Activated CD4-positive, alpha-beta T cell treated with anti-CD3 and anti-CD28 coated beads for 36 hours (primary cell): ENCODE results near the gene SEMA4C. TPM values are rescaled to one million over a fixed set of nuclear protein-coding genes. Genes with fewer than 3 reads are reported as not detected.

Experiments
- ATAC-seq: fragments of 200-7000 bp; cut with Tn5 transposase; one replicate; pipeline ENCODE4 v1.10.0; 2021; ENCODE audit warnings: mild to moderate bottlenecking, moderate library complexity
- CTCF ChIA-PET: fragments of 350-600 bp; sonication (Branson Sonifier 250); formaldehyde crosslinking; loops from one replicate; lab custom pipeline; 2021; ENCODE audit warnings: antibody characterized with exemption; lab: Charles Lee
- POLR2A ChIA-PET: fragments of 350-600 bp; sonication (Branson Sonifier 250); formaldehyde crosslinking; loops from one replicate; lab custom pipeline; 2021; ENCODE audit warnings: antibody characterized with exemption, inconsistent platforms; lab: Charles Lee
- DNase-seq: peaks from one replicate; pipeline ENCODE4 v3.0.0-alpha.2; 2020
- H3K27ac Mint-ChIP-seq: one replicate; pipeline ENCODE4 v1.8.0; 2021; ENCODE audit warnings: mixed read lengths
- H3K27me3 Mint-ChIP-seq: one replicate; pipeline ENCODE4 v1.8.0; 2021; ENCODE audit warnings: mixed read lengths
- H3K36me3 Mint-ChIP-seq: one replicate; pipeline ENCODE4 v1.8.0; 2021; ENCODE audit warnings: low read depth, mixed read lengths
- H3K4me1 Mint-ChIP-seq: one replicate; pipeline ENCODE4 v1.8.0; 2021; ENCODE audit warnings: mixed read lengths
- H3K4me3 Mint-ChIP-seq: one replicate; pipeline ENCODE4 v1.8.0; 2021; ENCODE audit warnings: mild to moderate bottlenecking, moderate library complexity, mixed read lengths
- H3K9me3 Mint-ChIP-seq: one replicate; pipeline ENCODE4 v1.8.0; 2021; ENCODE audit warnings: low read depth, mixed read lengths
- intact Hi-C, 2 experiments: fragments of 100-400 bp; cut with DNase I in 1 of 2; cut with micrococcal nuclease in 1 of 2; formaldehyde crosslinking; loops; one replicate each; pipeline versions ENCODE4 v1.14.2 to v1.15.1; 2022 to 2024; cut with DNase I, micrococcal nuclease
- total RNA-seq, 2 experiments: library from RNA; stranded (reverse); gene quantifications; one replicate each; pipeline ENCODE4 v1.2.3, GENCODE V29; 2021

SEMA4C gene
- total RNA-seq, 2 experiments from 2014 or later: 7.5 to 9.6 TPM

DNA sequence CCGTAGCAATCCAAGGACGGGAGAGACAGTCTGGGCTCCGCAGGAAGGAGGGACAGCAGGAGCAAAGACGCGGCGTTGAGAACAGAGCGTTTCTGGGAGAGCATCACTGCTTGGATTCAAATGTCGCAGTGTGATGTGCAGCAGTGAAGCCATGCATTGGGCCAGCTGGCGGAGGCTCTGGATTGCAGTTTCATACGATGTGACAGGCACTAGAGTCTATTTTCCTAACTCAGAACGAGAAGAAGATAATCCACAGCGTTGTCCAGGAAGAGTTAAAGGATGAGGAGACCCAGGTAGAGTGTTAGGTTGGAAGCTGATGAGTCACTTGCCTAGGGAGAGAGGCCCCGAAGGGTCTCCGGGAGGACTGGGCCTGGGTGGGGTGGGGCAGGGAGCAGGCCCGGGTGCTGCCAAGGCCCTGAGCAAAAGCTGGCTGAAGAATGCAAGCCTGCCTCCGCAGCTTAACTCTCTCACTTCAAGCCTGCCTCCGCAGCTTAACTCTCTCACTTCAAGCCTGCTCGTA lies 17.7 kb upstream of the SEMA4C start:
- ChIA-PET POLR2A (no interaction called here), CTCF (interaction anchor here (1.7 kb wide), 1 partner anchor 16 kb away, joined by 6 read pairs; no protein-coding TSS in a partner anchor)
- Mint-ChIP-seq H3K36me3 (no peaks in the 10 kb centered on the region), H3K27me3 (no peaks in the 10 kb centered on the region), H3K4me3 (no peak overlapping the region), H3K4me1 (peaks cover 35% of the 10 kb centered on the region), H3K27ac (no peak overlapping the region), H3K9me3 (no peaks in the 10 kb centered on the region)
- intact Hi-C loops: no loop called here
- no peak for ATAC-seq
- DNase-seq: no peak

DNA sequence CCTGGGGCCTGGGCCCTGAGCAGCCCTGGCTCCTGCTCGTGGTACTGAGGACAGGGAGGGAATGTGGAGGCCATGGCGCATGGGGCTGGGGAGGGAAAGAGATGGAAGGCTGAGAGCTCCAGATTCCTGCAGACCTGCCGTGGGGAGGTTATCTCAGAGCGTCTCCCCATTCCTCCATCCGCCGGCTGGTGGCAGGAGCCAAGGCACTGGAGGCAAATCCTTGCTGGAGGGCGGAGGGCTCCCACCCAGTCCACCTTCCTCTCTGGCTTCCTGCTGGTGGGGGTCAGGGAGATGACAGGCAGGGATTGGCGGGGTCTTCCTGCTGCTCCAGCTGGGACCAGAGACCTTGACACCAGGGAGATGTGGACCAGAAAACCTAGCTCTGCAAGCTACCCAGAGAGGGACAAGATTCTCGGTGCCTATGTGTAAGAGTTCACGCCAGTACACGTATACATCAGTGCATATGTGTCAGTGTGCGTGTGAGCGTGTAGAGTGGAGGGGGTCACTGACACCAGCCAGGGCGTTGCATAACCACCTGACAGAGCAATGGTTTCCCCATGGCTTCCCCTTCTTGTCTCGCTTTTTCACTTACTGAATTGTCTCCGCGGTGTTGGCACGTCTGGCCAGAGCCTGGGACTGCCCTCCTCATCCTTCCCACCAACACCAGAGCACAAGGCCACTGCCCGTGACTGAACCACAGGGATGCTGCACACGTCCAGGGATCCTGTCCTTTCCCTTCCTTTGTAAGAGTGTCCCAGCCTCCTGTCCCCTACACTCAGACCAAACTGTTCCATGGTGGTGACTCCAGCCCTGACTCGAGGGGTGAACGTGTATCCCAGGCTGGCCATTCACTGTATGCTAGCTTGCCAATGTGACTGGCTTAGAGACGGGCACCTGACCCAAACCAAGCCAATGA lies 15.8 kb upstream of the SEMA4C start:
- Mint-ChIP-seq H3K27me3 (no peaks in the 10 kb centered on the region), H3K27ac (no peak overlapping the region), H3K9me3 (no peaks in the 10 kb centered on the region), H3K4me1 (peaks cover 17% of the 10 kb centered on the region), H3K4me3 (no peak overlapping the region), H3K36me3 (no peaks in the 10 kb centered on the region)
- intact Hi-C loops: no loop called here
- ATAC-seq: no peak
- ChIA-PET CTCF (no interaction called here), POLR2A (interaction anchor here (0.7 kb wide), 1 partner anchor 123 kb away, joined by 3 read pairs; no protein-coding TSS in a partner anchor)
- no peak for DNase-seq

DNA sequence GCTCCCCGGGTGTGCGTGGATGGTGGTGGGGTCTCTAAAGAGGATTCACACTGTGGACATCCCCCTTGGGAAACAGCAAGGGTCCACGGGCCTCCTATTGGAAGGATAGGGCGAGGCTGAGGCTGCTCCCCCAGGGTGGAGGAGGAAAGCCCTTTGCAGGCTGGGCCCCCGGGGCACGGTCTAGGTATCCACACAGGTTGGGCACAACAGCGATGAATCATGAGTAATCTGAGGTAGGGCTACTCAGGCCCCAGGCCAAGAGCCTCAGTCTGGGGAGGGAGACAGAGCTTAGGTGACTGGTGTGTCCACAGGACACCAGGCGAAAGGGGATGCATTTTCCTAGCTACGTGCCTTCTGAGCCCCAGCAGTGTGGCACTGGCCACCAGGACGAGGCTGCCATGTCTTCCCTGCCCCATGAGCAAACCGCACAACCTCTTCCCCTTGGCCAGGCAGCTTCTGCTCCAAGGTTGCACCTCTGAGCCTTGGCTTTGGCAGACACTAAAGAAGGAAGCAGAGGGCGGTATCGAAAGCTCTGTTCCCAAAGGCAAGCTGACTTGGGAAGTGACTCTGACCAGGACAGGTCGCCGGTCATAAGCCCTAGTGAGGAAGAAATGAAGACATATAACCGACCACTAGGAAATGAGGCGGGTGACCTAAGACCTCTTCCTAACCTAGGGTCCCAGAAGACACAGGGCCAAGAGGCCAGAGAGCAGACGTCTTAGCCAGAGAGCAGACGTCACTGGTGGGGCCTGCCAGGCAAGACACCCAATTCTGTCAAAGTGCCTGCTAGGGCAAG lies 14.6 kb upstream of the SEMA4C start:
- ChIA-PET CTCF (interaction anchor here (0.6 kb wide), 1 partner anchor 46 kb away, joined by 3 read pairs; no protein-coding TSS in a partner anchor), POLR2A (no interaction called here)
- H3K27me3 Mint-ChIP-seq: no peaks in the 10 kb centered on the region
- no peak overlapping the region for H3K4me3 Mint-ChIP-seq
- DNase-seq: no peak
- no peak overlapping the region for H3K27ac Mint-ChIP-seq
- no peak for ATAC-seq
- H3K9me3 Mint-ChIP-seq: no peaks in the 10 kb centered on the region
- intact Hi-C loops: no loop called here
- peaks cover 13% of the 10 kb centered on the region for H3K4me1 Mint-ChIP-seq
- H3K36me3 Mint-ChIP-seq: no peaks in the 10 kb centered on the region

DNA sequence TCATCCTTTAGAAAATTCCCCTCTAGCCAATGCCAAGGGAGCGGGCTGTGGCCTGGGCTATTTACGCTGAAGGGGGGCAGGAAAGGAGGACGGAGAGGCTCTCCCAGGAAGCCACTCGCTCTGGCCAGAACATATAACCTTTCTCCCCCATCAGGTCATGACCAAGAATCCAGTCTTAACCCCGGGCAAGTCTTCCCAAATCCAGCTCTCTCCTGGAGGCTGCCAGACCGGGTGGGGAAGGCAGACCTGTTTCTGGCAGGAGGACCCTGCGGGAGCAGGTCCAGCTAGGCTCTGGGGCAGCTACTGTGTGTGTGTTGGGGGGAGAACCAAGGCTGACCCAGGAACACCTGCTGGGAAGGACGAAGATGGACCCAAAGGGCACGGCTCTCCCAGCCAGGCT lies 13.4 kb upstream of the SEMA4C start:
- Mint-ChIP-seq H3K9me3 (no peaks in the 10 kb centered on the region), H3K36me3 (no peaks in the 10 kb centered on the region), H3K4me1 (peaks cover 7% of the 10 kb centered on the region), H3K27me3 (no peaks in the 10 kb centered on the region), H3K27ac (no peak overlapping the region), H3K4me3 (no peak overlapping the region)
- CTCF ChIA-PET: no interaction called here
- ATAC-seq (no peak), DNase-seq (no peak)
- POLR2A ChIA-PET: no interaction called here
- intact Hi-C loops: no loop called here

DNA sequence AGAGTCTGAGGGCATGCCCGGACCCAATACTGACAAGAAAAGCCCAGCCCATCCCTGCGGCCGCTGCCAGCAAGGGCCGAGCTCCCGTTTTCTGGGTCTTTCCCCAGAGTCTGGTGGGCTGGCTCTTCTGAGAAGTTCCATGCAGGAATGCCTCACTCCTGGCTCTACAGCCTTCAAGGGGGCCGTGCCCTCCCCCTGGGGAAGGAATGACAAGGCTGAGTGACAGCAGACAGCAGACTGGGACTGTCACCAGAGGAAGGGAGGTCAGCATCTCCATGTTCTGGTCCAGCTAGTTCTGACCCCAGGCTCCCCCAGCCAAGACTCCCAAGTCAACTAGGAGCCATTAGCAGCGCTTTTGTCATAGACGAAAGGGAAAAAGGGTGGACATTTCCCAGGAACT lies 13.0 kb upstream of the SEMA4C start:
- Mint-ChIP-seq H3K4me3 (no peak overlapping the region), H3K27ac (no peak overlapping the region), H3K9me3 (no peaks in the 10 kb centered on the region), H3K4me1 (peaks cover 3% of the 10 kb centered on the region), H3K27me3 (no peaks in the 10 kb centered on the region), H3K36me3 (no peaks in the 10 kb centered on the region)
- intact Hi-C loops: no loop called here
- ChIA-PET CTCF (interaction anchor here (0.9 kb wide), 1 partner anchor 25 kb away, joined by 6 read pairs; the partner anchor contains the start of gene ANKRD39), POLR2A (no interaction called here)
- DNase-seq: no peak
- ATAC-seq: no peak

DNA sequence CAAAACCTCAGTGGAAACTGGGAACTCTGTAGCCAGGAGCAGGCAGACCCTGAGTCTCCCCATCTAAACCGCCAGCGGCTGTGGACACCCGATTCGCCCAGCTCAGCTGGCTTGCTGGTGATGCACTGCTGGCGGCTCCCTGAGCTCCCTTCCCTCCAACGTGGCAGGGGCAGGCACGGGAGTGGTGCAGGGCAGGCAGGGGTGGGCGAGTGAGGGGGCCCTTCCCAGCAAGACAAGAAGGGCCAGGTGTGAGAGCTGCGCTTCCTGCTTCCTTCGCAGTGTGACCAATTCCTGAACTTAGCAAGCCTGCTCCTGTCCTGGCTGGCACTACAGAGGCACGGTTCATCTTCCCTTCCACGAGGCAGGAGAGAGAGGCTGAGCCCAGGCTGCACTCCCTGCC lies 12.3 kb upstream of the SEMA4C start:
- DNase-seq (no peak), ATAC-seq (no peak)
- H3K4me1 Mint-ChIP-seq: no peaks in the 10 kb centered on the region
- no peaks in the 10 kb centered on the region for H3K36me3 Mint-ChIP-seq
- no peaks in the 10 kb centered on the region for H3K27me3 Mint-ChIP-seq
- H3K27ac Mint-ChIP-seq: no peak overlapping the region
- no peaks in the 10 kb centered on the region for H3K9me3 Mint-ChIP-seq
- POLR2A ChIA-PET: no interaction called here
- H3K4me3 Mint-ChIP-seq: no peak overlapping the region
- intact Hi-C loops: no loop called here
- CTCF ChIA-PET: interaction anchor here (0.9 kb wide), 1 partner anchor 24 kb away, joined by 6 read pairs; the partner anchor contains the start of gene ANKRD39

DNA sequence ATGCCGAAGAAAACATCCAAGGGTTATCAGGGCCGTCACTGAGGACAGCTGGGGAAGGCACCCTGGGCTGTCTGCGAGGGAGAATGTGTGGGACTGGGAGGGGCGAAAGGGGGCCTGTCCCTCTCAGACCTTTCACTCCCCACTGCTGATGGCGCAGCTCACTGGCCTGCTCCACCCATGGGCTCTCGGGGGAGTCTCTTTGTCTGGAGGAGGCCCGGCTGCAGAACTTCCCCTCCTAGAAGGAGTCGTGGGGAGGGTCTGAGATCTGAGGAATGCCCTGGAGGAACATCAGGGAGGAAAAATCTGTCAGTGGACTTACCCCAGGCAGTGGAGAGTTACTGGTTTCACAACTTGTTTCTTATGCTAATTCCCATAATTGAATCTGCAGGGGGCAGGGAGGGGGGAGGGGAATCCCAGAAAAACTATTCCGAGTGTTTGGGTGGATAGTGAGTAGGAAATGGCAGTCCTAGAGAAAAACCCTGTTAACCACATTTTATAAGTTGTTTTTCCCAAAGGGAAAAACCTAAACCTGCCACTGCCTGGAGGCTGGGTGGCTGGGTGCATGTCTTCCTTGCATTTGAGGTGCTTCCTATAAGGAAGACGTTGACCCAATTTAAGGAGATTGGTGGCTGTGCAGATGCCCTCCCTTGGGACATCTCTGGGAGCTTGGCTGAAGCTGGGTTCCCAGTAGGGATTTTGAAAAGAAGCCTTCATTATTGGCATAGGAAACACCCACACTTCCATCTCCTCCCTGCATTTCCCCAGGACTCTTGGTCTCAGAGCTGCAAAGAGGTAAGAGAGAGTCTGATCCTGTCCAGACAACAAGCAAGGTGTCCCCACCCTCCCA lies 11.7 kb upstream of the SEMA4C start:
- Mint-ChIP-seq H3K27ac (no peak overlapping the region), H3K36me3 (no peaks in the 10 kb centered on the region), H3K9me3 (no peaks in the 10 kb centered on the region), H3K27me3 (no peaks in the 10 kb centered on the region), H3K4me1 (no peaks in the 10 kb centered on the region), H3K4me3 (no peak overlapping the region)
- intact Hi-C loops: no loop called here
- ChIA-PET CTCF (no interaction called here), POLR2A (no interaction called here)
- no peak for DNase-seq
- no peak for ATAC-seq

DNA sequence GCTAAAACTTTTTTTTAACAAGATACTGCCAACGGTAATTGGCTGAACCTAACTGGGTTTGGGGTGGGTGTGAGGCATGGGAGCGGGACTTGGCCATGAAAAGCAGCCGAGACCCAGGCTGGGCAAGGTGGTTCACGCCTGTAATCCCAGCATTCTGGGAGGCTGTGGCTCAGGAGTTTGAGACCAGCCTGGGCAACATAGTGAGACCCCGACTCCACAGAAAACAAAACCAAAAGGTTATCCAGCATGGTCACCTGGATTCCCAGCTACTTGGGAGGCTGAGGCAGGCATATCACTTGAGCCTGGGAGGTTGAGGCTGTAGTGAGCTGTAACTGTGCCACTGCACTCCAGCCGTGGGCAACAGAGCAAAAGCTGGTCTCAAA lies 11.0 kb upstream of the SEMA4C start:
- H3K9me3 Mint-ChIP-seq: no peaks in the 10 kb centered on the region
- CTCF ChIA-PET: no interaction called here
- intact Hi-C loops: no loop called here
- no peaks in the 10 kb centered on the region for H3K36me3 Mint-ChIP-seq
- no peak for DNase-seq
- ATAC-seq: no peak
- POLR2A ChIA-PET: no interaction called here
- no peak overlapping the region for H3K27ac Mint-ChIP-seq
- no peaks in the 10 kb centered on the region for H3K27me3 Mint-ChIP-seq
- no peaks in the 10 kb centered on the region for H3K4me1 Mint-ChIP-seq
- H3K4me3 Mint-ChIP-seq: no peak overlapping the region

DNA sequence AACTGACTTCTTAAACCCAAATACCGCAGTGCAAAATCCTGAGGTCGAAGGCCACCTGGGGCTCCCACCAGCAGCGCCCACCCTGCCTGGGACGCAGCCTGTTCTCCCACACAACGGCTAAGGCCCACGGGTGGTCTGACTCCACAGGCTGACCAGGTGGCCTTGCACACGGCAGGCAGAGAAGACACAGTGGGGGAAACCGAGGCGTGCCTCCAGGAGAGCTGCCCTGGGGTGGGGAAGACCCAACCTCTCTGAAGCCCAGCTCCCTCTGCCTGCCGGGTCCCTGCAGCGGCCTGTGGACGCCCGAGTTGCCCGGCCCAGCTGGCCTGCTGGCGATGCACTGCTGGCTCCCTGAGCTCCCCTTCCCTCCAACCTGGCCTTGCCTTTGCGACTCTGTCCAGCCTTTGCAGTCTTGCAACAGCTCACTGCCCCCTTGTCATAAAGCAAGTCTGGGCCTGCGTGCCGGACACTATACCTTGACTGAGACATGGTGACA lies 9.7 kb upstream of the SEMA4C start:
- Mint-ChIP-seq H3K27me3 (no peaks in the 10 kb centered on the region), H3K36me3 (no peaks in the 10 kb centered on the region), H3K4me1 (peaks cover 6% of the 10 kb centered on the region), H3K27ac (no peak overlapping the region), H3K9me3 (no peaks in the 10 kb centered on the region), H3K4me3 (no peak overlapping the region)
- CTCF ChIA-PET: no interaction called here
- intact Hi-C loops: no loop called here
- DNase-seq (no peak), ATAC-seq (no peak)
- POLR2A ChIA-PET: interaction anchor here (0.6 kb wide), 1 partner anchor 35 kb away, joined by 3 read pairs; no protein-coding TSS in a partner anchor

DNA sequence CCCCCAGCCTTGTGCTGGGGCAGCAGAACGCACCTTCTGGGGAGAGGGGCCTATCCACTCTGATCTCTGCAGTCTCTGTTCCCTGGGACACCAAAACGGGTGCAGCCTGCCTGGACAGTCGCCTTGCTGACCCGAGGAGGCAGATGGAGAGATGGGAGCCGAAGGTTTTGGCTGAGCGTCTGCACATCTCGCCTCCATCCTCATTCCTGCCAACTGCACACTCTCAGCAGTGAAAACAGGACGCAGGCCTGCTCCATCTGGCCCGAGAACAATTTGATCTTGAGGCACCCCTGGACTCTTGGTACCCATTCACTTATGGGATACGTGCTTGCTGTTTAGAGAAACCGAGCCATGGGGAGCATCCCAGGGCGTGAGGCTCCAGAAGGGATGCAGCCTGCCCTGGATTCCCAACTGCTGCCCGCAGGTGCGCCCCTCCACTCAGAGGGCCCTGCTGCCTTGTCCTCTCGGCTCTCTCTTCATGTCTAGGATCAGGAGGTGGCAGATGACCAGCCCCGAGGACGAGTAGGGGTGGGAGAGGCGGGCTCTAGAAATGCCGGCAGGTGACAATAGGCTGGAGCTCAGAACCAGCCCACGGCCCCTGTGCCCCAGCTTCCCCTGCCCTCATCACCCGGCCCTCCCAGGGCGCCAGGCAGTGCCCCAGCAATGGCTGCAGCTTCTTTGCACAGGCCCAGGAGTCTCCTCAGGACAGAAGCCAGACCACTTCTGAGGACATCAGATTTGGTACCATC lies 9.1 kb upstream of the SEMA4C start:
- no peaks in the 10 kb centered on the region for H3K36me3 Mint-ChIP-seq
- H3K4me1 Mint-ChIP-seq: peaks cover 12% of the 10 kb centered on the region
- intact Hi-C loops: no loop called here
- H3K4me3 Mint-ChIP-seq: no peak overlapping the region
- DNase-seq (no peak), ATAC-seq (no peak)
- ChIA-PET POLR2A (interaction anchor here (0.6 kb wide), 1 partner anchor 36 kb away, joined by 3 read pairs; no protein-coding TSS in a partner anchor), CTCF (no interaction called here)
- no peaks in the 10 kb centered on the region for H3K27me3 Mint-ChIP-seq
- no peaks in the 10 kb centered on the region for H3K9me3 Mint-ChIP-seq
- no peak overlapping the region for H3K27ac Mint-ChIP-seq
